ENCODE results near the gene ASB16. TPM values are rescaled to one million over a fixed set of nuclear protein-coding genes. Genes with fewer than 3 reads are reported as not detected.

ASB16 gene
- total and polyA plus RNA-seq, 11 donors, result 1.5 to 71.1 (median 12.8) TPM

- Histone ChIP-seq H3K4me3 (no peak overlapping the region), H3K27ac (no peak overlapping the region), H3K27me3 (no peaks in the 10 kb centered on the region), H3K36me3 (peaks cover 0 to 32% (median 26%) of the 10 kb centered on the region in 9 donors), H3K4me1 (peaks cover 0 to 37% (median 17%) of the 10 kb centered on the region in 12 donors), H3K9me3 (no peaks in the 10 kb centered on the region)
- DNase-seq, result peak in 2 of 5 donors; percentile 4 to 10
- intact Hi-C loops (cut with DNase I), result loop anchor here in 1 of 10 donors (10.0 kb wide), 1 partner anchor 118 kb away; the partner anchor contains the start of gene LSM12
- no peak for ATAC-seq
- WGBS, 4 donors, result 91 to 96% (median 94%) methylated on average over 2 of the region's 2 CpGs
- TF ChIP-seq POLR2A (IDR thresholded peaks at IDR 0.05) (no peak), CTCF (IDR thresholded peaks at IDR 0.05) (no peak)
These were observed 12.5 kb downstream of the ASB16 start for GRCh38 chr17:44183024-44183423.

DNA sequence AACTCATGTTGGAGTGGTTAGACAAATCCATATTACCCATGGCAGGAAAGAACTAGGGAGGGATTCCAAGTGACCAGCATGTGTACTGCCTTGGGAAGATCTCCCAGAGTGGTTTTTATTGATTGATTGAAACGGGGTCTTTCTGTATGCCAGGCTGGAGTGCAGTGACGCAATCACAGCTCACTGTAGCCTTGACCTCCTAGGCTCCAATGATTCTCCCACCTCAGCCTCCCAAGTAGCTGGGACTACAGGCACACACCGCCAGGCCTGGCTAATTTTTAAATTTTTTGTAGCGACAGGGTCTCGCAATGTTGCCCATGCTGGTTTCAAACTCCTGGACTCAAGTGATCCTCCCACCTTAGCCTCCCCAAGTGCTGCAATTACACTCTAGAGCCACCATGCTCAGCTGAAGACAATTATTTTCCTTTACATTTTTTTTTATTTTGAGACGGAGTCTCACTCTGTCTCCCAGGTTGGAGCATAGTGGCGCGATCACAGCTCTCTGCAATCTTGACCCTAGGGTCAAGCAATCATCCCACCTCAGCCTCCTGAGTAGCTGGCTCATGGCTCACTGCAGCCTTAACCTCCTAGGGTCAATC, 13.8 kb downstream of the ASB16 start:
- WGBS, 4 donors, result 87 to 91% (median 89%) methylated on average over 8 of the region's 8 CpGs
- ATAC-seq, result no peak
- intact Hi-C loops (cut with DNase I), result loop anchor here in 1 of 10 donors (10.0 kb wide), 1 partner anchor 120 kb away; the partner anchor contains the start of gene LSM12

DNA sequence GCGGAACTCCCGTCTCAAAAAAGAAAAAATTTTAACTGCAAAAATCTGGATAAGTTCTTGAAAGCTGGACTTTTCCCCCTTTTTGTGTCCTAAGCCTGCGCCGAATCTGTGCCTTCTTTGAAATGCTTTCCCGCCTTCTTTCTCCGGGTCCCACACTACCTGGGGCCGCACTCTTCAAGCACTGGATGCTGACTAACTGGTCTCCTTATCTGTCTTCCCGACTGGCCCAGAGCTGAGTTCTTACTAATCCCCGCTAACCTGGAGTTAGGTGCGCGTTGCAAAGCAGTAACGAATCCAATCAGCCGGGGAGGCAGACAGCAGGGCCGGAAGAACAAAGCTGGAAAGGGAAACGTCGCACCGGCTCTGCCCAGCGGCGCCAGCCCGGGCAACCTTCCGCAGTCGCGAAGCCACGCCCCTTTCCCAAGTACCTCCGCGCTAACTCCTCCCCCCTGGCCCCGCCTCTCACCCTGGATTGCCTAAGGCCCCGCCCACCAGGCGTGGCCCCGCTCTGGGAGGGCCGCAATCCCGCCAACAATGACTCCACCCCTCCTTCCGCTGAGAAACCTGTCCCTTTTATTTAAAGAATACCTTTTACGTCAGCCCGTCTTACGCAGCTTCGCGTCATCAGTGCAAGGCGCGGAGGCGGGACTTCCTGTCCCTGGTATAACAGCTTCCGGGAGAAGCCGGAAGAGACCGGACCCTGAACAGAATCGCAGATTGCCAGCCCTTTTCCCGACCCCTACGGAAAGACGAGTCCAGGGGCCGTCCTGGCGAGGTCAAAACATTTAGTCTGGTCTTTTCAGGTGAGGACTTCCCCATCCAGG, 16.0 kb downstream of the ASB16 start, which contains the start of gene TMUB2:
TMUB2 (plus strand) TSS at position 666 of the 824 bp plus-strand sequence. CDS start 737 bp downstream, outside the sequence.
- intact Hi-C loops (cut with DNase I), result loop anchor here in 2 of 10 donors (5.0 to 10.0 kb wide), 2 partner anchors 44 to 122 kb away; partner anchors contain the start of genes HROB (in 1 of the 2) and LSM12 (in 1 of the 2)
- H3K27me3 ChIP-seq, result no peaks in the 10 kb centered on the region
- peaks cover 0 to 50% (median 37%) of the 10 kb centered on the region in 9 donors for H3K36me3 ChIP-seq
- peak; percentile 95 to 98 (median 96) for ATAC-seq
- TF ChIP-seq POLR2A (IDR thresholded peaks at IDR 0.05) (peak in 1 of 2 donors; percentile 90), CTCF (IDR thresholded peaks at IDR 0.05) (no peak)
- no peaks in the 10 kb centered on the region for H3K9me3 ChIP-seq
- DNase-seq, result peak; percentile 99
- peak within 1 kb of the TSS; percentile 95 to 100 (median 98) for H3K27ac ChIP-seq
- WGBS, 4 donors, result 0 to 1% (median 0%) methylated on average over 41 to 50 of the region's 50 CpGs
- H3K4me1 ChIP-seq, result peaks cover 0 to 49% (median 22%) of the 10 kb centered on the region in 12 donors
- H3K4me3 ChIP-seq, result peak within 1 kb of the TSS; percentile 72 to 99 (median 88)

More for the DNA sequence above, 13.8 kb downstream of the ASB16 start:
- H3K36me3 ChIP-seq, result peaks cover 0 to 30% (median 20%) of the 10 kb centered on the region in 9 donors
- no peaks in the 10 kb centered on the region for H3K27me3 ChIP-seq
- H3K4me1 ChIP-seq, result peaks cover 0 to 49% (median 22%) of the 10 kb centered on the region in 12 donors
- no peaks in the 10 kb centered on the region for H3K9me3 ChIP-seq
- TF ChIP-seq POLR2A (IDR thresholded peaks at IDR 0.05) (no peak), CTCF (IDR thresholded peaks at IDR 0.05) (no peak)
- H3K4me3 ChIP-seq, result no peak overlapping the region
- DNase-seq, result peak in 2 of 5 donors; percentile 3 to 9
- no peak overlapping the region for H3K27ac ChIP-seq
